GM18909 (cell line): ENCODE data around the gene EEA1.

ENCODE experiments used
- ATAC-seq: cut with Tn5 transposase; IDR thresholded peaks from one replicate; pipeline ENCODE4 v1.9.1; 2021; ENCODE audit warnings: mild to moderate bottlenecking; ENCODE audit not compliant: unreplicated experiment, poor library complexity

The EEA1 gene

GRCh38 chr12:92939116-92939515, 10.0 kb upstream of the EEA1 start:
- ATAC-seq, result no peak

GRCh38 chr12:92938638-92939037, 9.5 kb upstream of the EEA1 start:
- no peak for ATAC-seq

DNA sequence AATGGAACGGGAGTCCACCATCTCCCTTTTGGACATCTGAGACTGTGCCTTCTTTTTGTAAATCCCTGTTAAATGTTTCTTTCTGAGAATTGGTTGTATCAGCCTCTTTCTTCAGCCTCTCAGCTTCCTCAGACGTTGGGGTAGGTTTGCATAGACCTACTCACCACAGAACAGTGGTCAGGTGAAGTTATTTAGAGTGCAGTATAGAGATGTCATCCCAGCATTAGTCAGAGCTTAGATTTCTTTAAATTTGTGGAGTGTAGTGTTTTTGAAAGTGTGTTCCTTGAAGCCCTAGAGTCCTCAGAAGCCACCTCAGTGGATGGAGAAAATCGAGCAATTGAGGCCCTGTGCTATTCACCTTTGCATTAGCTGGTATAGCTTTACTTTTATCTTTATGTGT, 8.9 kb upstream of the EEA1 start:
- peak; percentile 46 for ATAC-seq

- no peak for ATAC-seq
Observed at GRCh38 chr12:92933606-92934005, 4.5 kb upstream of the EEA1 start.

GRCh38 chr12:92930421-92930820, 1.3 kb upstream of the EEA1 start:
- ATAC-seq, result no peak

- no peak for ATAC-seq
Observed at GRCh38 chr12:92929983-92930382, 888 bp upstream of the EEA1 start.

DNA sequence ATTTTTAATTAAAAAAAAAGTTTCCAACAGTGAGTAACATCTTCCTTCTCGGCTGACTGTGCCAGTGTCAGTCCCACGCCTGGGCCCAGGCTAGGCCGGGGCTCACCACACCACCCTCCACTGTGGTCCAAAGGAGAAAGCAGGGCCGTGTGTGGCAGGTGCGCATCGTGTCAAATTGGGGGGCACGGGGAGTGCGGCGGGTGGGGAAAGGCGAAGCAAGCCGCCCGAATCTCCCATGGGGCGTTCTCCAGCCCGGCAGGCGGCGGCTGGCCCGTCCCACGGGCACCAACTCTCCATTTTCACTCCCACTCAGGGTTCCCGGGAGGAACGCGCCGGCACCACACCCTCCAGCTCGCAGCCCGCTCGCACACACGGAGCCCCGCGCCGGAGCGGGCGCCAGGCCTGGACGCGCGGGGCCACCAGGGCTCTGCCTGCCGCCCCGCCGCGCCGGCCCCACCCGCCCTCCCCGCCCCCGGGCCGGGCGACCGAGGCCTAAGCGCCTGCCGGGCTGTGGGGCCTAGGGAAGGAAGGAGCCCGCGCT, 604 bp downstream of the EEA1 start:
- peak; percentile 17 for ATAC-seq

DNA sequence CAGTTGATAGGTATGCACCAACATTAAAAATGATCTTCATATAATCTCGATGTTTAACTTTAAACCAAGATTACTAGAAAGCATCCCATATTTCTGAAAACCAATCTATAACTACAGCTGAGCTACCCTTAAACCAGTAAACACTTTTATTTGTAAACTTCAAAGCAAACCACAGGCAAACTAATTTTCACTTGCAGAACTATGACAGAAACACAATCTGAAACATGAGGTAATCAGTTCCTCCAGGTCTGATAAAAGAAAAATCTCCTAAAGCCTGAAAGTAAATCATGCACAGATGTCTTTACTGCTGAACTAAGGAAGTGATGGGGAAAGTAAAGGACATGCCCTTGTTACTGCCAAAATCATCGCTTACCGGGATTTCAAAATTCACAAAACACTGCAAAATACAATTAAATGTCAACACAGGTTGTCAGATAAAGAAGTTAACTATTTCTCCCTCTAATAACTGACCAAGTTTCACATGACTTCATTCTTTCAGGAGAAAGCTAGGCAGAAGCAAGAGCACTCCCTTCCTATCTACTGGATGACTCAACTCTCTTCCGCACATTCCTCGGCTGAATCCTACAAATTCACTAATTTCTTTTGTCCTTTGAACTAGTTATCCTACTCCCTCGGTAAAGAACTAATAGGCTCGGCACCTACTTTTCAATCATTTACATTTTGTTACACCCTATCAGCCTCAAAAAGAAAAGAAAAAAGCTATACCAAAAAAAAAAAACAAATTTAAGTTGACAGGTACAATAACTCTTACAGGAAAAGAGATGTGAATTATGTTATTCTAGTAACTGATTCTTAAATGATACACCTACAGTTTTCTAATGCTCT, 1.4 kb downstream of the EEA1 start:
- ATAC-seq, result no peak

DNA sequence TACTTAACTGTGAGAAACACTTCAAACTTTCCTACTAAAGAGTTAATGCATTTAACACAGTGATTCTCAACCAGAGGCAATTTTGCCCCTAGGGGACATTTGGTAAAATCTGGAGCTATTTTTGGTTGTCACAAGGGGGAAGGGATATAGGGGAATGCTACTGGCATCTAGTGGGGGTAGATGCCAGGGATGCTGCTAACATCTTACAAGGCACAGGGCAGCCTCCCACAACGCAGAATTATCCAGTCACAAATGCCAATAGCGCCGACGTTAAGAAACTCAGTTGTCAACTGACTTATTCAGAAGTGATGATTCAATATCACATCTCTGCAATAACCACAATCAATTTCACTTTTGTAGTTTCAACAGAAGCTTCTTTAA, 2.0 kb downstream of the EEA1 start:
- no peak for ATAC-seq

GRCh38 chr12:92926549-92926948, 2.5 kb downstream of the EEA1 start:
- ATAC-seq, result no peak

DNA sequence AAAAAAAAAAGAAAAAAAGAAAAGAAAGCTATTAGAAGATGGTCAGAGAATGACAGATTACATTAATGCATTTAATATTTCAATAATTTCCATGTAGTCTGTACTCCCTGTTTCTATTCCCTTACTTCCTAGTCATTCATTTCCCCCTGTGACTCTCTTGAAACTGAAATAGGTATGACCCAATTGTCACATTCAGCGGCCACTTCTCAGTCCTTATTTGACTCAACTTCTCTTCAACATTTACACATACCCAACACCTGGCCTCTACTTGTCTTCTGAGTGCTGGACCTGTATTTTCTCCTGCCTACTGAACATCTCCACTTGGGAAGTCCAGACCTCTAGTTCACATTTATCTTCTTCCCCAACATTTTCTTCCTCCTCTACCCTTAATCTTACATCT, 7.2 kb downstream of the EEA1 start:
- ATAC-seq, result peak; percentile 86

GRCh38 chr12:92915365-92915764, 13.7 kb downstream of the EEA1 start:
- no peak for ATAC-seq

- ATAC-seq, result no peak
Observed at GRCh38 chr12:92914170-92914569, 14.9 kb downstream of the EEA1 start.

- no peak for ATAC-seq
Observed at GRCh38 chr12:92912672-92913071, 16.4 kb downstream of the EEA1 start.

DNA sequence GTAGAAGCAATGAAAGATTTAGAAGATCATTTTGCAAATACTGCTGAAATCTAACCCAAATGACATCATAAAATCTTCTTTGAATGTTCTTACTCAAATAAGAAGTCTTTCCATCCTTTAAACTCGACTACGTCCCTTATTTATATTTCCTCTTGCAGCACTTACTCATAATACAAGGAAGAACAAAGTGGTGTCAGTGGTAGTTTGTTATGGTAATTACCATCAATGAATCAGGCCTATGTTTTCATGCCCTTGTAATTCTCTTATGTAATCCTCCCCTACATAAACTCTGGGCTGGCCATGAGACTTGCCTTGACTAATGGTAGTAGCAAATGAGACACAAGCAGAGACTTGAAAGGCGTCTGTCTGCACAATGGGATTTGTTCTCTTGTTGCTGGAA, 17.0 kb downstream of the EEA1 start:
- ATAC-seq, result no peak

DNA sequence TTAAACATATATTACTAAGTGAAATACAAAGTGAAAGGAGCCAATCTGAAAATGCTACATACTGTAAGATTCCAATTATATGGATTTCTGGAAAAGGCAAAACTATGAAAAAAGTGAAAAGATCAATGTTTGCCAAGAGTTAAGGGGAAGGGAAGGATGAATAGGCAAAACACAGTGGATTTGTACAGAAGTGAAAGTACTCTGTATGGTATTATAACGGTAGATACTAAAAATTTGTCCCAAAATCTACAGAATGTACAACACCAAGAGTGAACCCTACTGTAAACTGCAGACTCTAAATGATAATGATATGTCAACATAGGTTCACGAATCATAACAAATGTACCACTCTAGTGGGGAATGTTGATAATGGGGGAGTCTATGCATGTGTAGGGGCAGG, 17.8 kb downstream of the EEA1 start:
- ATAC-seq, result no peak

GRCh38 chr12:92908108-92908507, 21.0 kb downstream of the EEA1 start:
- ATAC-seq, result no peak

DNA sequence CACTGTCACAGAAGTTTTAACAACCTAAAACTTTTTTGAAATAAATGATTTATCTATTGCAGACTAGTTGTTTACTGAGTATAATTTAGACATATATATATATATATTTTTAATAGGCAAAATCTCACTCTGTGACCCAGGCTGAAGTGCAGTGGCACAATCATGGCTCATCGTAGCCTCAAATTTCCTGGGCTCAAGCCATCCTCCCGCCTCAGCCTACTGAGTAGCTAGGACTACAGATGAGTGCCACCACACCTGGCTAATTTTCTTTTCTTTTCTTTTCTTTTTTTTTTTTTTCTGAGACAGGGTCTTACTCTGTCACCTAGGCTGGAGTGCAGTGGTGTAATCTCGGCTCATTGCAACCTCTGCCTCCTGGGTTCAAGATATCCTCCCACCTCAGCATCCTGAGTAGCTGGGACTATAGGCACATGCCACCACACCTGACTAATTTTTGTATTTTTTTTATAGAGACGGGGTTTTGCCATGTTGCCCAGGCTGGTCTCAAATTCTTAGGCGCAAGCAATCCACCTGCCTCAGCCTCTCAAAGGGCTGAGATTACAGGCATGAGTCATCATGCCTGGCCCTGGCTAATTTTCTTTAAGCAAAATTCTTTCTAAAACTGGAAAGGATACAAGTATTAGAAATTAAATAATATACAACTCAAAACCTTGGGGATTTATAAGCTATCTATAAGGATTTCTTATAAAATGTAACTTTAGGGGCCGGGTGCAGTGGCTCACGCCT, 23.1 kb downstream of the EEA1 start:
- no peak for ATAC-seq

GRCh38 chr12:92905258-92905810, 23.8 kb downstream of the EEA1 start:
- ATAC-seq, result no peak

GRCh38 chr12:92900941-92901340, 28.2 kb downstream of the EEA1 start:
- no peak for ATAC-seq

- ATAC-seq, result no peak
Observed at GRCh38 chr12:92899386-92900001, 29.6 kb downstream of the EEA1 start.
